Caco-2 (cell line): Measurements from ENCODE around the gene PSMD13. TPM values are rescaled to one million over a fixed set of nuclear protein-coding genes. Genes with fewer than 3 reads are reported as not detected.

Source experiments
- BruUV-seq: library from RNA; stranded (reverse); fragments of 400-500 nt; replicated peaks from 2 replicates; lab custom pipeline; 2021; lab: Mats Ljungman, UMichigan
- CTCF ChIA-PET: fragments of 300-600 bp; sonication (Branson Sonifier 250); formaldehyde crosslinking; loops from one replicate; lab custom pipeline; 2022; ENCODE audit warnings: antibody characterized with exemption; lab: Charles Lee
- POLR2A ChIA-PET: fragments of 300-600 bp; sonication (Branson Sonifier 250); formaldehyde crosslinking; loops from one replicate; lab custom pipeline; 2022; ENCODE audit warnings: antibody characterized with exemption; lab: Charles Lee
- DNase-seq, 2 experiments: peaks; one replicate each; pipeline versions ENCODE4 v3.0.0 to v3.0.0-alpha.2; 2020 to 2022
- H3K27me3 ChIP-seq: replicated peaks from 2 replicates; pipeline ENCODE4 v1.6.0; 2011; ENCODE audit warnings: low read length; ENCODE audit not compliant: control insufficient read depth, insufficient read depth
- H3K36me3 ChIP-seq: 2 replicates; pipeline ENCODE4 v1.5.1; 2011; ENCODE audit warnings: low read length; ENCODE audit not compliant: control insufficient read depth, insufficient read depth
- H3K4me1 ChIP-seq: fragments of 250-450 bp; sonication (Bioruptor Pico); 2 replicates; pipeline ENCODE4 v1.5.1; 2020; ENCODE audit warnings: mild to moderate bottlenecking
- H3K4me3 ChIP-seq: 2 replicates; pipeline ENCODE4 v1.5.1; 2011; ENCODE audit warnings: low read depth, mild to moderate bottlenecking, control low read depth, low read length
- H3K9me3 ChIP-seq: fragments of 250-450 bp; sonication (Bioruptor Pico); 2 replicates; pipeline ENCODE4 v1.5.1; 2020; ENCODE audit warnings: mild to moderate bottlenecking, moderate library complexity
- H3K27ac Mint-ChIP-seq: one replicate; pipeline ENCODE4 v1.8.0; 2022; ENCODE audit warnings: mixed read lengths; ENCODE audit not compliant: unreplicated experiment
- H3K27me3 Mint-ChIP-seq: one replicate; pipeline ENCODE4 v1.8.0; 2022; ENCODE audit warnings: mixed read lengths; ENCODE audit not compliant: insufficient read depth, unreplicated experiment
- H3K36me3 Mint-ChIP-seq: one replicate; pipeline ENCODE4 v1.8.0; 2022; ENCODE audit warnings: mild to moderate bottlenecking, mixed read lengths; ENCODE audit not compliant: insufficient read depth, unreplicated experiment
- H3K4me1 Mint-ChIP-seq: one replicate; pipeline ENCODE4 v1.8.0; 2022; ENCODE audit warnings: low read depth, mixed read lengths; ENCODE audit not compliant: unreplicated experiment
- H3K4me3 Mint-ChIP-seq: one replicate; pipeline ENCODE4 v1.8.0; 2022; ENCODE audit warnings: mild to moderate bottlenecking, moderate library complexity, mixed read lengths; ENCODE audit not compliant: unreplicated experiment
- H3K9me3 Mint-ChIP-seq: one replicate; pipeline ENCODE4 v1.8.0; 2022; ENCODE audit warnings: mixed read lengths; ENCODE audit not compliant: unreplicated experiment
- CTCF ChIP-seq, 2 experiments: fragments of 200-600 bp in 1 of 2; IDR thresholded peaks; 1 replicate in 1 of 2; 2 replicates in 1 of 2; pipeline versions ENCODE4 v1.5.1 to v1.8.0; 2011 to 2022; ENCODE audit warnings: antibody characterized with exemption in 1 of 2, control low read depth in 1 of 2, inconsistent platforms in 1 of 2, low read depth in 1 of 2, low read length in 1 of 2, mild to moderate bottlenecking in 1 of 2, moderate library complexity in 1 of 2; ENCODE audit not compliant: insufficient read depth in 1 of 2, severe bottlenecking in 1 of 2, unreplicated experiment in 1 of 2
- intact Hi-C: fragments of 100-400 bp; cut with micrococcal nuclease; formaldehyde crosslinking; loops from one replicate; pipeline ENCODE4 v1.10.0; 2022; ENCODE audit not compliant: unreplicated experiment
- total RNA-seq: library from RNA; stranded (reverse); gene quantifications from 2 replicates; pipeline ENCODE4 v1.2.3, GENCODE V29; 2022

Gene PSMD13
- total RNA-seq, 1 experiment from 2014 or later = 172 TPM

- peaks cover 82% of the 10 kb centered on the region for H3K36me3 Mint-ChIP-seq
- H3K27me3 Mint-ChIP-seq = no peaks in the 10 kb centered on the region
- ChIA-PET CTCF (no interaction called here), POLR2A (no interaction called here)
- no peak overlapping the region for H3K27ac Mint-ChIP-seq
- Histone ChIP-seq H3K9me3 (no peaks in the 10 kb centered on the region), H3K4me1 (no peaks in the 10 kb centered on the region), H3K27me3 (no peaks in the 10 kb centered on the region), H3K36me3 (peaks cover 5% of the 10 kb centered on the region), H3K4me3 (no peak overlapping the region)
- no TSS peak for BruUV-seq
- no peaks in the 10 kb centered on the region for H3K9me3 Mint-ChIP-seq
- no peak for TF ChIP-seq CTCF (IDR thresholded peaks at IDR 0.05; ENCODE audit: insufficient read depth in 1 of 2, low read depth in 1 of 2, low read length in 1 of 2, severe bottlenecking in 1 of 2, unreplicated experiment in 1 of 2)
- no peak overlapping the region for H3K4me3 Mint-ChIP-seq
- intact Hi-C loops = no loop called here
- DNase-seq = no peak
- no peaks in the 10 kb centered on the region for H3K4me1 Mint-ChIP-seq
Measured at GRCh38 chr11:249062-249461, 12.3 kb downstream of the PSMD13 start.

GRCh38 chr11:250274-250673 is 13.5 kb downstream of the PSMD13 start:
- H3K4me3 Mint-ChIP-seq = no peak overlapping the region
- intact Hi-C loops = no loop called here
- peaks cover 5% of the 10 kb centered on the region for H3K36me3 ChIP-seq
- H3K4me1 Mint-ChIP-seq = no peaks in the 10 kb centered on the region
- no peaks in the 10 kb centered on the region for H3K4me1 ChIP-seq
- H3K36me3 Mint-ChIP-seq = peaks cover 78% of the 10 kb centered on the region
- DNase-seq = no peak
- H3K27me3 ChIP-seq = no peaks in the 10 kb centered on the region
- no peak overlapping the region for H3K4me3 ChIP-seq
- CTCF ChIA-PET = interaction anchor here (0.5 to 1.5 kb wide), 20 partner anchors 9 to 595 kb away, joined by 3 to 15 read pairs (median 4); partner anchors contain the start of genes ANO9, BET1L and RIC8A
- POLR2A ChIA-PET = interaction anchor here (0.5 to 1.2 kb wide), 3 partner anchors 35 to 105 kb away, joined by 3 to 5 read pairs (median 5); partner anchors contain the start of genes BET1L and RIC8A
- no peaks in the 10 kb centered on the region for H3K27me3 Mint-ChIP-seq
- peaks cover under 1% of the 10 kb centered on the region for H3K9me3 Mint-ChIP-seq
- no TSS peak for BruUV-seq
- no peak overlapping the region for H3K27ac Mint-ChIP-seq
- no peaks in the 10 kb centered on the region for H3K9me3 ChIP-seq
- TF ChIP-seq CTCF (IDR thresholded peaks at IDR 0.05; ENCODE audit: insufficient read depth in 1 of 2, low read depth in 1 of 2, low read length in 1 of 2, severe bottlenecking in 1 of 2, unreplicated experiment in 1 of 2) = no peak

GRCh38 chr11:250740-251299 is 14.0 kb downstream of the PSMD13 start:
- H3K4me3 Mint-ChIP-seq = no peak overlapping the region
- H3K4me3 ChIP-seq = no peak overlapping the region
- H3K36me3 Mint-ChIP-seq = peaks cover 76% of the 10 kb centered on the region
- H3K27me3 ChIP-seq = no peaks in the 10 kb centered on the region
- H3K9me3 Mint-ChIP-seq = peaks cover 6% of the 10 kb centered on the region
- POLR2A ChIA-PET = interaction anchor here (0.5 to 1.2 kb wide), 4 partner anchors 34 to 143 kb away, joined by 3 to 7 read pairs (median 5); partner anchors contain the start of genes BET1L, PKP3 and RIC8A
- DNase-seq = peak; percentile 57 to 73
- peak; percentile 54 to 66 for TF ChIP-seq CTCF (IDR thresholded peaks at IDR 0.05; ENCODE audit: insufficient read depth in 1 of 2, low read depth in 1 of 2, low read length in 1 of 2, severe bottlenecking in 1 of 2, unreplicated experiment in 1 of 2)
- intact Hi-C loops = no loop called here
- H3K36me3 ChIP-seq = peaks cover 5% of the 10 kb centered on the region
- no peaks in the 10 kb centered on the region for H3K4me1 Mint-ChIP-seq
- no TSS peak for BruUV-seq
- H3K9me3 ChIP-seq = no peaks in the 10 kb centered on the region
- no peak overlapping the region for H3K27ac Mint-ChIP-seq
- H3K4me1 ChIP-seq = no peaks in the 10 kb centered on the region
- CTCF ChIA-PET = interaction anchor here (0.5 to 1.5 kb wide), 20 partner anchors 8 to 594 kb away, joined by 3 to 15 read pairs (median 4); partner anchors contain the start of genes ANO9, BET1L and RIC8A
- H3K27me3 Mint-ChIP-seq = no peaks in the 10 kb centered on the region
